Cardiac fibroblast (primary cell): ENCODE results near the gene KIAA0232.

Experiments used
- DNase-seq, 2 donors: peaks; one replicate each; pipeline versions ENCODE4 v3.0.0 to v3.0.0-alpha.2; 2010; ENCODE audit warnings: low read depth in 2 of 2
- H3K4me3 ChIP-seq, 2 donors: replicated peaks in 1 of 2; 1 replicate in 1 of 2; 2 replicates in 1 of 2; pipeline ENCODE4 v1.5.1; 2011; ENCODE audit warnings: low read depth in 2 of 2, low read length in 2 of 2, mild to moderate bottlenecking in 2 of 2, moderate library complexity in 1 of 2
- TF ChIP-seq, protein P1 (sequence below): IDR thresholded peaks from one replicate; pipeline ENCODE4 v1.5.1; 2011; ENCODE audit warnings: low read depth, mild to moderate bottlenecking, low read length, inconsistent platforms

Gene KIAA0232

DNA sequence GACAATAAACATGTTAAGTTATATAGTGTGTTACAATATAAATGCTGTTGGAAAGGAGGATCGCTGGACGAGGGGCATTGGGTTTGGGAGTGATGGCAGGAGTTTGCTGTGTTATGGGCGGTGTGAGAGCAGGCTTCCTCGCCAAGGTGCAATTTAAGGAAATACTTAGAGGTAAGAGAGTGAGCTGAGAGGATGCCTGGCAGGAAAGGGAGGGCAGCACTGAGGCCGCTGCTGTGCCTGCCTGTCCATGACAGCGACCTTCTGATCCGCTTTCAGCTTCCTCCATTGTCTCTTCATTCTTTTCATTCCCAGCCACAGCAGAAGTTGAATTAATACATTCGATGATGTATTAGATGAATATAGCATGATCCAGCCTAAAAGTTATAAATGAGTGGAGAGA, 85.9 kb downstream of the KIAA0232 start:
- TF ChIP-seq, protein P1, sequence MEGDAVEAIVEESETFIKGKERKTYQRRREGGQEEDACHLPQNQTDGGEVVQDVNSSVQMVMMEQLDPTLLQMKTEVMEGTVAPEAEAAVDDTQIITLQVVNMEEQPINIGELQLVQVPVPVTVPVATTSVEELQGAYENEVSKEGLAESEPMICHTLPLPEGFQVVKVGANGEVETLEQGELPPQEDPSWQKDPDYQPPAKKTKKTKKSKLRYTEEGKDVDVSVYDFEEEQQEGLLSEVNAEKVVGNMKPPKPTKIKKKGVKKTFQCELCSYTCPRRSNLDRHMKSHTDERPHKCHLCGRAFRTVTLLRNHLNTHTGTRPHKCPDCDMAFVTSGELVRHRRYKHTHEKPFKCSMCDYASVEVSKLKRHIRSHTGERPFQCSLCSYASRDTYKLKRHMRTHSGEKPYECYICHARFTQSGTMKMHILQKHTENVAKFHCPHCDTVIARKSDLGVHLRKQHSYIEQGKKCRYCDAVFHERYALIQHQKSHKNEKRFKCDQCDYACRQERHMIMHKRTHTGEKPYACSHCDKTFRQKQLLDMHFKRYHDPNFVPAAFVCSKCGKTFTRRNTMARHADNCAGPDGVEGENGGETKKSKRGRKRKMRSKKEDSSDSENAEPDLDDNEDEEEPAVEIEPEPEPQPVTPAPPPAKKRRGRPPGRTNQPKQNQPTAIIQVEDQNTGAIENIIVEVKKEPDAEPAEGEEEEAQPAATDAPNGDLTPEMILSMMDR: no peak
- no peak overlapping the region for H3K4me3 ChIP-seq
- no peak for DNase-seq

DNA sequence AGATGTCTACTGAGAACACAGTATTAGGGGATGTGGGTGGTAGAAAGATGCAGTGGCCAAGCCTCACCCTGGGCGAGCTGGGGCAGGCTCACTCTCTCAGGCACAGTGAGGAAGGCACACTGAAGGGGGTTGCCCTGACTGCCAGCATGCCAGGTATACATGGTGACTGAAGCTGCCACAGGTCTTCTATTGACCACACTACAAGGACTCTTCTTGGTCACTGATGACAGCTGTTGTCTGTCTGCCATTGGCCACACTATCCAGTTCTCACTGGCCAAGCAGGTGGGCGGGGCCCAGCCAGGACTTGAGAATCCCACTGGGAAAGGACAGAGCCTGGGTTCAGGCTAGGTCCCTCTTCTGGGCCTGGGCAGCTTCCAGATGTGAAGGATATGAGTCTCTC, 87.4 kb downstream of the KIAA0232 start:
- no peak overlapping the region for H3K4me3 ChIP-seq
- TF ChIP-seq, protein P1: no peak
- no peak for DNase-seq

DNA sequence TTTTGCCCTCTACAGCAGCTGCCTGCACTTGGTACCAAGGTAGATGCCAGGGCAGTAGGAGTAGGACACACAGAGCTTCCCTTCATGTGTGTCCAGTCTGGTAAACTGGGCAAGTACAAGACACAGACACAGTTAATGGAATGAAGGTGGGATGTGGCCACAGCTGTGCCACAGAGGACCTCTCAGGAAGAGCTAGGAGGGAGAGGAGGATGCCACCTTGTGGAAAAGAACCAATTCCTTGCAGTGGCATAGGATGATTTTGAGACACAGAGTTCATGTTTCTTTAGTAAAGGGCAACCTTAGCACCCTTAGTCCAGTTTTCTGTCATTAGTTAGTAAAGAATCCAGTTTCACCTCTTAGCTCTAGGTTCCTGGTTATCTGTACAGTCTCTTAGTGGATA, 90.8 kb downstream of the KIAA0232 start:
- peak; percentile 27 to 34 for DNase-seq
- TF ChIP-seq, protein P1: no peak
- H3K4me3 ChIP-seq: no peak overlapping the region

DNA sequence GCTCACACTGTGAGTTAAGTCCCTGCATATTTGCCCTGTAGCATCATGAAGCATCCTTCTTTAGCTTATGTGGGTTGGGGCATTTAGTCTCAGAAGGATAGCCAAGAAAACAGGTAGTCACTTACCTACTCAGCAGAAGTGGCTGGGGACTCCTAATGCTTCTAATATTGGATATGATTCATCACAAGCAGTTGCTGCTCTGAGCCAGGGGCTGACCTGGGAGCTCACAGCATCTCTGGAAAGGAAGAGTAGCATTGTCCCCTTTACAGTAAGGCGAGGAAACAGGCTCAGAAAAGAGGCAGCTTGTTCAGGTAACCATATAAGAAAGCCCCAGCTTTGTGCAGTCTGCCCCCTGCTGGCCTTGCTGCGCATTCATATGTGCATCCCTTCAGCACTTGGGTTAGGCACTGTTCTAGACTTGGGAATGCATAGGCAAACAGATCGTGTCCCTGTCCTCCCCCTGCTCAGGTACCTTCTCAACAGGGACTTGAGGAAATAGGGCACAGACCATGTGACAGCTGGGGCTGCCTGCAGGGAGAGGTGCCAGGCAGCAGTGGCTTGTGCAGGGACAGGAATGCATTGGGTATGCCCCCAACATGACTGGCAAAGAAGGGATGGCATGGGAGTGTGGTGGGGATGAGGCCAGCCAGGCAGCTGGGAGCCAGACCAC, 91.4 kb downstream of the KIAA0232 start:
- DNase-seq: peak; percentile 76 to 79
- H3K4me3 ChIP-seq: no peak overlapping the region
- TF ChIP-seq, protein P1: peak; percentile 93

DNA sequence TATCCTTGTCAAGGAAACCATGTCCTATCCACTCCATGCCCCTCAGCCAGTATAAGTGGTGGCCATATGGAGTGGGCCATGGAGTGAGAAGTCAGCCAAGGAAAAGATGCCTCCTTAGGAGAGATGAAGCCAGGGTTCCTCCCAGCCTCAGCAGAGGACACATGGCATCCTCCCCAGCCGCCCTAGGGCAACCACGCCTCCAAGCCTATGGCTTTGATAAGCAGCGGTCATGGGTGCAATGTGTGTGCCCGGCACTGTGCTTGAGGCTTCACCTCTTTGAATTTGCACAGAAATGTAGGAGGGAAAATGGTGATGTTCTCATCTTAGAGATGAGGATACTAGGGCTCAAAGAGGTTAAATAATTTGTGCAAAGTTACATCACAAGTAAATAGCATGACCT, 92.5 kb downstream of the KIAA0232 start:
- no peak overlapping the region for H3K4me3 ChIP-seq
- DNase-seq: no peak
- TF ChIP-seq, protein P1: no peak

DNA sequence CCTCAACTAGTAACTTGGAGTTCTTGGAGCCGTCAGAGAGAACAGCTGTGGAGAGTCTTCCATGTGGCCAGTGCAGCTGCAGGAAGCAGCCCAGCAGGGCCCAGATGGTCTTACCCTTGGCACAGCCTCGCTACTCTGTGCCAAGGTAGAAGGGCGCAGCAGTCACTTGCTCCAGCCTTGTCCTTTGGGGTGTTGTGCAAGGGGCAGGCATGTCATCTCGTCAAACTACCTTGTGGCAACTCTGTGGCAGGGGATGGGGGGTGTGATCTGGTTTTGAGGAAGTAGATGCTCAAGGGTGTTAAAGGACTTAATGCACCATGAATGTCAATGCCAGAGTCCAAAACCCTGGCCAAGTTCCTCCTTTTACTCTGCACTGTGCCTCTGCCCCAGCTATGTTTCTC, 92.9 kb downstream of the KIAA0232 start:
- TF ChIP-seq, protein P1: no peak
- DNase-seq: no peak
- H3K4me3 ChIP-seq: no peak overlapping the region

DNA sequence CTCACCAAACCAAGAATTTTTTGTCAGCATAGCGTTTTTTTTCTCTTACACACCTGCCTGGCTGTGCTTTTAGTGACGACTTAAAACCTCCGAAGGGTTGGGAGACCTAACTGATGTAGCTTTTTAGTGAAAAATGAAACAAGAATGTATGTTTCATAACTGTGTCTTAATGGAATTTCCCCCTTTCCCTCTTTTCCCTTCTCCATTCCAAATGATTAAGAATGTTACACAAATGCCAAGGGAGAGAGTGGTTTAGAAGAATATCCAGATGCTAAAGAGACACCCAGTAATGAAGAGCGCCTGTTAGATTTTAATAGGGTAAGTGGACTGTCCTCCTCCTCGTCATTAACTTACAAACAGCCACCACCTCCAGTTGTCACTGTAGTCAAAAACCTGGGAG, 93.9 kb downstream of the KIAA0232 start:
- peak in 1 of 2 donors; percentile 29 for DNase-seq
- TF ChIP-seq, protein P1: no peak
- no peak overlapping the region for H3K4me3 ChIP-seq
